ENCODE results near the gene HLA-B.
"Not testable (repeated sequence)": the region's sequence is repeated elsewhere in the genome, so short reads cannot be mapped to it uniquely, and the experiment has no call there.

Gene HLA-B

GRCh38 chr6:31397901-31398525 lies 41.0 kb upstream of the HLA-B start:
- Histone ChIP-seq H3K9me3 (ENCODE audit: control insufficient read depth, insufficient read depth, low read depth, low read length) (no peaks in the 10 kb centered on the region), H3K36me3 (ENCODE audit: control insufficient read depth in 2 of 2, insufficient read depth in 1 of 2, low read length in 2 of 2) (no peaks in the 10 kb centered on the region), H3K4me1 (ENCODE audit: control insufficient read depth, insufficient read depth, low read length) (peaks cover 7% of the 10 kb centered on the region; the same call in 1 of the 2 replicates), H3K27ac (ENCODE audit: extremely low read depth, low read depth, low read length) (0 out of 2 replicates have a peak overlapping the region, but pooled peaks have one; percentile 1), H3K4me3 (ENCODE audit: low read depth, low read length) (no peak overlapping the region)
- ChIA-PET CTCF (interaction anchor here (0.6 to 10.0 kb wide), 31 partner anchors 10 to 231 kb away, joined by 3 to 98 read pairs (median 4); partner anchors contain the start of gene ATP6V1G2), POLR2A (interaction anchor here (0.6 kb wide), 1 partner anchor 576 kb away, joined by 4 read pairs; no protein-coding TSS in a partner anchor)
- TF ChIP-seq ZNF843 (tag by site-specific recombination; IDR thresholded peaks at IDR 0.05), result peak; percentile 45; the same call in 1 of the 2 replicates
- no peak for TF ChIP-seq ZBTB21 (tag by site-specific recombination; IDR thresholded peaks at IDR 0.05)
- TF ChIP-seq FEZF1 (tag by site-specific recombination; IDR thresholded peaks at IDR 0.05), result peak; percentile 63
- 0 out of 2 replicates have a peak, but pooled peaks have one; percentile 43 for TF ChIP-seq GFI1B (tag by site-specific recombination; IDR thresholded peaks at IDR 0.05)
- TF ChIP-seq, protein P1, sequence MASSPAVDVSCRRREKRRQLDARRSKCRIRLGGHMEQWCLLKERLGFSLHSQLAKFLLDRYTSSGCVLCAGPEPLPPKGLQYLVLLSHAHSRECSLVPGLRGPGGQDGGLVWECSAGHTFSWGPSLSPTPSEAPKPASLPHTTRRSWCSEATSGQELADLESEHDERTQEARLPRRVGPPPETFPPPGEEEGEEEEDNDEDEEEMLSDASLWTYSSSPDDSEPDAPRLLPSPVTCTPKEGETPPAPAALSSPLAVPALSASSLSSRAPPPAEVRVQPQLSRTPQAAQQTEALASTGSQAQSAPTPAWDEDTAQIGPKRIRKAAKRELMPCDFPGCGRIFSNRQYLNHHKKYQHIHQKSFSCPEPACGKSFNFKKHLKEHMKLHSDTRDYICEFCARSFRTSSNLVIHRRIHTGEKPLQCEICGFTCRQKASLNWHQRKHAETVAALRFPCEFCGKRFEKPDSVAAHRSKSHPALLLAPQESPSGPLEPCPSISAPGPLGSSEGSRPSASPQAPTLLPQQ (tag by site-specific recombination; IDR thresholded peaks at IDR 0.05), result no peak
- TF ChIP-seq ZNF140 (tag by site-specific recombination; IDR thresholded peaks at IDR 0.05), result no peak
- peak; percentile 59 for TF ChIP-seq GLIS1 (tag by site-specific recombination; IDR thresholded peaks at IDR 0.05)
- no peak for TF ChIP-seq KLF9 (tag by site-specific recombination; IDR thresholded peaks at IDR 0.05; ENCODE audit: low read depth)
- TF ChIP-seq ZBTB17 (tag by site-specific recombination; IDR thresholded peaks at IDR 0.05), result 0 out of 2 replicates have a peak, but pooled peaks have one; percentile 15
- no peak for TF ChIP-seq PATZ1 (tag by site-specific recombination; IDR thresholded peaks at IDR 0.05)
- no peak for TF ChIP-seq ZNF221 (tag by site-specific recombination; IDR thresholded peaks at IDR 0.05; ENCODE audit: borderline replicate concordance)

GRCh38 chr6:31397153-31397499 lies 40.1 kb upstream of the HLA-B start:
- not testable (repeated sequence) for H3K27ac ChIP-seq (ENCODE audit: extremely low read depth, low read depth, low read length); H3K4me3 ChIP-seq (ENCODE audit: low read depth, low read length); H3K4me1 ChIP-seq (ENCODE audit: control insufficient read depth, insufficient read depth, low read length); H3K36me3 ChIP-seq (ENCODE audit: control insufficient read depth in 2 of 2, insufficient read depth in 1 of 2, low read length in 2 of 2); H3K9me3 ChIP-seq (ENCODE audit: control insufficient read depth, insufficient read depth, low read depth, low read length)
- TF ChIP-seq ZBTB8A (tag by site-specific recombination; IDR thresholded peaks at IDR 0.05) (peak; percentile 46; the same call in 1 of the 2 replicates), ZBTB17 (tag by site-specific recombination; IDR thresholded peaks at IDR 0.05) (peak; percentile 70; the same call in 1 of the 2 replicates)
- ChIA-PET CTCF (interaction anchor here (0.6 to 10.0 kb wide), 18 partner anchors 12 to 201 kb away, joined by 3 to 98 read pairs (median 5); partner anchors contain the start of gene ATP6V1G2), POLR2A (interaction anchor here (0.6 kb wide), 1 partner anchor 145 kb away, joined by 3 read pairs; the partner anchor contains the start of gene DDX39B)

- Histone ChIP-seq H3K4me1 (ENCODE audit: control insufficient read depth, insufficient read depth, low read length) (peaks cover 6% of the 10 kb centered on the region; the same call in 1 of the 2 replicates), H3K4me3 (ENCODE audit: low read depth, low read length) (no peak overlapping the region), H3K36me3 (ENCODE audit: control insufficient read depth in 2 of 2, insufficient read depth in 1 of 2, low read length in 2 of 2) (no peaks in the 10 kb centered on the region), H3K9me3 (ENCODE audit: control insufficient read depth, insufficient read depth, low read depth, low read length) (no peaks in the 10 kb centered on the region), H3K27ac (ENCODE audit: extremely low read depth, low read depth, low read length) (no peak overlapping the region)
- CTCF ChIA-PET, result interaction anchor here (0.7 to 10.0 kb wide), 10 partner anchors 14 to 201 kb away, joined by 3 to 98 read pairs (median 5); partner anchors contain the start of gene ATP6V1G2
- POLR2A ChIA-PET, result interaction anchor here (0.6 kb wide), 1 partner anchor 145 kb away, joined by 3 read pairs; the partner anchor contains the start of gene DDX39B
- TF ChIP-seq ZNF19 (tag by site-specific recombination; IDR thresholded peaks at IDR 0.05; ENCODE audit: low read depth) (no peak), CTCF (tag by site-specific recombination; IDR thresholded peaks at IDR 0.05) (peak; percentile 69), ZNF23 (tag by site-specific recombination; IDR thresholded peaks at IDR 0.05; ENCODE audit: borderline replicate concordance) (no peak), ZNF560 (tag by site-specific recombination; IDR thresholded peaks at IDR 0.05; ENCODE audit: borderline replicate concordance) (no peak), PRDM1 (tag by site-specific recombination; IDR thresholded peaks at IDR 0.05) (no peak), ZNF791 (tag by site-specific recombination; IDR thresholded peaks at IDR 0.05) (no peak), ZNF335 (tag by site-specific recombination; conservative IDR thresholded peaks at IDR 0.05) (0 out of 2 replicates have a peak, but pooled peaks have one; percentile 14), ZNF701 (tag by site-specific recombination; IDR thresholded peaks at IDR 0.05) (no peak), ZNF654 (tag by site-specific recombination; IDR thresholded peaks at IDR 0.05; ENCODE audit: low read depth) (peak; percentile 75), ZNF626 (tag by site-specific recombination; IDR thresholded peaks at IDR 0.05) (no peak), GLIS2 (tag by site-specific recombination; IDR thresholded peaks at IDR 0.05) (no peak), ZNF354C (tag by site-specific recombination; IDR thresholded peaks at IDR 0.05; ENCODE audit: borderline replicate concordance, low read depth) (no peak)
These were observed 39.6 kb upstream of the HLA-B start for GRCh38 chr6:31396422-31397152.

All from HEK293 (cell line).